H1 (cell line): ENCODE measurements around the gene IFITM10. TPM values are rescaled to one million over a fixed set of nuclear protein-coding genes. Genes with fewer than 3 reads are reported as not detected.
A peak's percentile ranks its signal among the peaks of the same experiment; 100 is the strongest.

ENCODE experiments used
- CTCF ChIA-PET: fragments of 300-600 bp; sonication (Branson Sonifier 250); formaldehyde crosslinking; loops from one replicate; lab custom pipeline; 2021; ENCODE audit not compliant: partially characterized antibody; lab: Charles Lee
- POLR2A ChIA-PET: fragments of 300-600 bp; sonication (Branson Sonifier 250); formaldehyde crosslinking; loops from one replicate; lab custom pipeline; 2021; ENCODE audit warnings: inconsistent platforms; ENCODE audit not compliant: partially characterized antibody; lab: Charles Lee
- DNase-seq, 2 experiments: peaks; one replicate each; pipeline versions ENCODE4 v3.0.0 to v3.0.0-alpha.2; 2010 to 2022; ENCODE audit warnings: low spot score in 2 of 2, low read depth in 1 of 2, mixed read lengths in 1 of 2
- FAIRE-seq: peaks from 2 replicates; lab custom pipeline; 2011; peaks lifted over from hg19 to GRCh38; lab: Jason Lieb, UNC
- H2AFZ ChIP-seq: 2 replicates; pipeline ENCODE4 v1.8.1; 2012; ENCODE audit warnings: low read length, inconsistent platforms
- H2AK5ac ChIP-seq: 2 replicates; pipeline ENCODE4 v1.6.1; 2013; ENCODE audit warnings: low read depth, low read length
- H2BK120ac ChIP-seq: replicated peaks from 2 replicates; pipeline ENCODE3; 2013; ENCODE audit warnings: low read depth, low read length, inconsistent platforms
- H2BK12ac ChIP-seq: 2 replicates; pipeline ENCODE4 v1.6.1; 2013; ENCODE audit warnings: low read depth, low read length
- H2BK15ac ChIP-seq: 2 replicates; pipeline ENCODE4 v1.6.1; 2013; ENCODE audit warnings: low read length
- H2BK20ac ChIP-seq: 2 replicates; pipeline ENCODE4 v1.6.1; 2013; ENCODE audit warnings: low read length
- H2BK5ac ChIP-seq: 2 replicates; pipeline ENCODE4 v1.6.1; 2013; ENCODE audit warnings: low read depth, low read length
- H3K14ac ChIP-seq: 2 replicates; pipeline ENCODE4 v1.6.1; 2013; ENCODE audit warnings: inconsistent platforms; ENCODE audit not compliant: insufficient read length
- H3K18ac ChIP-seq: 2 replicates; pipeline ENCODE4 v1.6.1; 2013; ENCODE audit warnings: low read length; ENCODE audit errors: extremely low read depth
- H3K23ac ChIP-seq: 2 replicates; pipeline ENCODE4 v1.6.1; 2013; ENCODE audit warnings: inconsistent platforms; ENCODE audit not compliant: insufficient read length
- H3K23me2 ChIP-seq: 2 replicates; pipeline ENCODE4 v1.6.1; 2013; ENCODE audit warnings: low read depth, low read length
- H3K27ac ChIP-seq: 2 replicates; pipeline ENCODE4 v1.6.1; 2011; ENCODE audit warnings: low read depth, low read length, inconsistent platforms
- H3K27me3 ChIP-seq, 4 experiments: replicated peaks in 1 of 4; 1 replicate in 1 of 4; 2 replicates in 3 of 4; pipeline versions ENCODE4 v1.6.1 to v1.8.1; 2011 to 2013; ENCODE audit warnings: low read length in 3 of 4, mild to moderate bottlenecking in 3 of 4, inconsistent platforms in 2 of 4, mixed read lengths in 2 of 4, moderate library complexity in 1 of 4; ENCODE audit not compliant: control insufficient read depth in 3 of 4, insufficient read depth in 3 of 4; ENCODE audit errors: extremely low read depth in 1 of 4
- H3K36me3 ChIP-seq, 4 experiments: 2 replicates each; pipeline versions ENCODE4 v1.6.1 to v1.8.1; 2011 to 2013; ENCODE audit warnings: mild to moderate bottlenecking in 4 of 4, low read length in 3 of 4, moderate library complexity in 2 of 4, control low read depth in 1 of 4, inconsistent platforms in 1 of 4; ENCODE audit not compliant: insufficient read depth in 4 of 4, control insufficient read depth in 2 of 4
- H3K4ac ChIP-seq: replicated peaks from 2 replicates; pipeline ENCODE3; 2013; ENCODE audit warnings: low read length, low read depth, mixed read lengths, inconsistent platforms; ENCODE audit not compliant: insufficient read length
- H3K4me1 ChIP-seq, 4 experiments: replicated peaks in 1 of 4; 1 replicate in 1 of 4; 2 replicates in 3 of 4; pipeline versions ENCODE4 v1.6.1 to v1.8.1; 2011 to 2013; ENCODE audit warnings: low read length in 3 of 4, inconsistent platforms in 2 of 4, mixed read lengths in 1 of 4; ENCODE audit not compliant: insufficient read depth in 4 of 4, control insufficient read depth in 3 of 4
- H3K4me2 ChIP-seq, 2 experiments: 2 replicates each; pipeline versions ENCODE4 v1.6.1 to v1.8.1; 2011 to 2013; ENCODE audit warnings: low read depth in 2 of 2, low read length in 2 of 2, control low read depth in 1 of 2, inconsistent platforms in 1 of 2, mild to moderate bottlenecking in 1 of 2; ENCODE audit not compliant: insufficient read depth in 1 of 2
- H3K4me3 ChIP-seq, 4 experiments: fragments of 200-600, 300-600 bp in 1 of 4; sonication (generic), shearing (Covaris generic), sonication (Bioruptor Twin) in 1 of 4; 2 replicates each; pipeline versions ENCODE4 v1.5.1 to v1.8.1; 2011 to 2016; ENCODE audit warnings: low read length in 4 of 4, low read depth in 3 of 4, control low read depth in 2 of 4, inconsistent platforms in 2 of 4, mild to moderate bottlenecking in 2 of 4, mixed read lengths in 1 of 4, moderate library complexity in 1 of 4; ENCODE audit not compliant: insufficient read depth in 2 of 4; ENCODE audit errors: extremely low read depth in 1 of 4
- H3K56ac ChIP-seq: replicated peaks from 2 replicates; pipeline ENCODE3; 2013; ENCODE audit warnings: low read depth, mild to moderate bottlenecking, mixed read lengths, low read length, inconsistent platforms; ENCODE audit not compliant: insufficient read length
- H3K79me1 ChIP-seq: 2 replicates; pipeline ENCODE4 v1.6.1; 2013; ENCODE audit warnings: low read depth, low read length, control low read depth
- H3K79me2 ChIP-seq, 2 experiments: 2 replicates each; pipeline versions ENCODE4 v1.6.1 to v1.8.1; 2012 to 2013; ENCODE audit warnings: low read length in 2 of 2, mild to moderate bottlenecking in 2 of 2, inconsistent platforms in 1 of 2; ENCODE audit not compliant: insufficient read depth in 2 of 2, control insufficient read depth in 1 of 2
- H3K9ac ChIP-seq, 4 experiments: replicated peaks in 1 of 4; 1 replicate in 1 of 4; 2 replicates in 3 of 4; pipeline versions ENCODE4 v1.6.1 to v1.8.1; 2011 to 2013; ENCODE audit warnings: low read depth in 3 of 4, low read length in 3 of 4, control low read depth in 2 of 4, mild to moderate bottlenecking in 2 of 4, moderate library complexity in 2 of 4, inconsistent platforms in 1 of 4; ENCODE audit errors: extremely low read depth in 1 of 4
- H3K9me3 ChIP-seq, 2 experiments: 2 replicates each; pipeline versions ENCODE4 v1.6.1 to v1.8.1; 2012 to 2013; ENCODE audit warnings: mild to moderate bottlenecking in 2 of 2, moderate library complexity in 2 of 2, control low read depth in 1 of 2, inconsistent platforms in 1 of 2, low read depth in 1 of 2, low read length in 1 of 2, mixed read lengths in 1 of 2; ENCODE audit not compliant: insufficient read depth in 2 of 2
- H4K20me1 ChIP-seq, 2 experiments: replicated peaks in 1 of 2; 2 replicates each; pipeline versions ENCODE3 to v1.8.1; 2011 to 2013; ENCODE audit warnings: inconsistent platforms in 2 of 2, low read length in 2 of 2, mild to moderate bottlenecking in 1 of 2; ENCODE audit not compliant: insufficient read depth in 2 of 2, control insufficient read depth in 1 of 2
- H4K5ac ChIP-seq: 2 replicates; pipeline ENCODE4 v1.6.1; 2013; ENCODE audit warnings: low read length, low read depth, mixed read lengths, inconsistent platforms; ENCODE audit not compliant: insufficient read length
- H4K8ac ChIP-seq: 2 replicates; pipeline ENCODE4 v1.8.0; 2013; ENCODE audit warnings: mild to moderate bottlenecking, moderate library complexity, low read length, inconsistent platforms; ENCODE audit not compliant: insufficient read depth; ENCODE audit errors: extremely low read depth
- H4K91ac ChIP-seq: replicated peaks from 2 replicates; pipeline ENCODE3; 2013; ENCODE audit warnings: low read length, mixed read lengths, inconsistent platforms; ENCODE audit not compliant: insufficient read length
- CBX5 ChIP-seq: fragments of 300-800, 300-1000 bp; sonication (generic); IDR thresholded peaks from 2 replicates; pipeline ENCODE4 v1.7.1; 2016; ENCODE audit warnings: antibody characterized with exemption, low read length, low read depth
- TAF1 ChIP-seq: IDR thresholded peaks from 2 replicates; pipeline ENCODE4 v1.6.1; 2011; ENCODE audit warnings: mild to moderate bottlenecking, low read depth, low read length
- WGBS, 2 experiments: shearing (Covaris generic) in 1 of 2; methylation state at CpG; one replicate each; pipeline versions ENCODE4 v1.1.6 to v1.1.7; 2013 to 2015; ENCODE audit warnings: low lambda C conversion rate in 2 of 2, mixed read lengths in 2 of 2, inconsistent platforms in 1 of 2, low coverage in 1 of 2, missing lambda C conversion rate in 1 of 2; ENCODE audit not compliant: insufficient replicate concordance in 2 of 2, insufficient coverage in 1 of 2, insufficient read length in 1 of 2; ENCODE audit errors: extremely low coverage in 1 of 2, missing lambda C conversion rate in 1 of 2; 5-methylcytosine and 5-hydroxymethylcytosine counted together
- polyA plus RNA-seq, 7 experiments: library from polyadenylated mRNA; depleted of rRNA in 3 of 7; stranded (reverse) in 5 of 7; unstranded in 2 of 7; fragments of >200 nt in 5 of 7; fragments of 200-250 nt in 2 of 7; gene quantifications; 1 replicate in 5 of 7; 2 replicates in 1 of 7; 4 replicates in 1 of 7; pipeline versions ENCODE4 v1.2.1 to v1.2.3, GENCODE V29; 2011 to 2013; ENCODE audit warnings: missing spikeins in 2 of 7, mixed read lengths in 2 of 7
- total RNA-seq: library from RNA; stranded (reverse); fragmentation: NEBNext Ultra II Directional; extraction: Animal tissue kit (Norgen Biotek cat#: 25700); gene quantifications from 2 replicates; pipeline ENCODE4 v1.2.1, GENCODE V29; 2021

Gene IFITM10
- total and polyA plus RNA-seq, 2 of the 8 experiments (the other 6 are each of a cell fraction or from before 2014, with no cell fraction given), result 0.08 to 0.22 TPM

- no peak overlapping the region for H3K56ac ChIP-seq
- no peaks in the 10 kb centered on the region for H3K9me3 ChIP-seq
- H3K9ac ChIP-seq, result no peak overlapping the region
- no peaks in the 10 kb centered on the region for H3K36me3 ChIP-seq
- ChIA-PET CTCF (interaction anchor here (0.7 to 2.0 kb wide), 9 partner anchors 9 to 262 kb away, joined by 3 to 9 read pairs (median 3); no protein-coding TSS in a partner anchor), POLR2A (no interaction called here)
- no peak overlapping the region for H3K4me2 ChIP-seq
- no peak for DNase-seq
- H2BK20ac ChIP-seq, result no peak overlapping the region
- no peak overlapping the region for H3K27ac ChIP-seq
- TF ChIP-seq CBX5, result no peak
- no peak for TF ChIP-seq TAF1
- H3K14ac ChIP-seq, result no peak overlapping the region
- no peaks in the 10 kb centered on the region for H3K79me1 ChIP-seq
- H3K23ac ChIP-seq, result no peak overlapping the region
- H4K5ac ChIP-seq, result no peak overlapping the region
- no peak overlapping the region for H4K91ac ChIP-seq
- H3K18ac ChIP-seq, result no peak overlapping the region
- H3K4ac ChIP-seq, result no peak overlapping the region
- H3K23me2 ChIP-seq, result peaks cover 3% of the 10 kb centered on the region; the same call in 1 of the 2 replicates
- no peak overlapping the region for H2BK12ac ChIP-seq
- peaks cover 3 to 18% (median 10%) of the 10 kb centered on the region in 4 experiments for H3K4me1 ChIP-seq
- no peak overlapping the region for H2BK5ac ChIP-seq
- H2AFZ ChIP-seq, result no peak overlapping the region
- no peak for FAIRE-seq
- no peak overlapping the region for H2BK15ac ChIP-seq
- H3K27me3 ChIP-seq, result no peaks in the 10 kb centered on the region; a peak in 3 of 7 replicates
- no peak overlapping the region for H4K8ac ChIP-seq
- no peak overlapping the region for H3K4me3 ChIP-seq
- H2BK120ac ChIP-seq, result no peak overlapping the region
- WGBS, 2 experiments, result 81% methylated on average over 3 of the region's 5 CpGs; no CpG with 5 or more reads in 1 of the 2 experiments
- no peaks in the 10 kb centered on the region for H4K20me1 ChIP-seq
- H2AK5ac ChIP-seq, result 0 out of 2 replicates have a peak overlapping the region, but pooled peaks have one; percentile 65
- H3K79me2 ChIP-seq, result no peaks in the 10 kb centered on the region
Observed at GRCh38 chr11:1776944-1777715, 26.7 kb upstream of the IFITM10 start.
